Subcutaneous abdominal adipose tissue (tissue), 5 donors: ENCODE measurements around the gene STRIP2.

Experiments used
- H3K27ac ChIP-seq: one replicate; pipeline ENCODE4 v1.7.0; 2013; ENCODE audit warnings: low read depth, mild to moderate bottlenecking, inconsistent platforms, low read length, moderate library complexity
- H3K27me3 ChIP-seq, 5 donors: one replicate each; pipeline ENCODE4 v1.7.0; 2013; ENCODE audit warnings: low read length in 5 of 5, inconsistent platforms in 1 of 5; ENCODE audit not compliant: control insufficient read depth in 5 of 5, insufficient read depth in 4 of 5
- H3K36me3 ChIP-seq, 5 donors: one replicate each; pipeline ENCODE4 v1.7.0; 2013; ENCODE audit warnings: low read length in 5 of 5; ENCODE audit not compliant: control insufficient read depth in 5 of 5, insufficient read depth in 5 of 5
- H3K4me1 ChIP-seq, 5 donors: one replicate each; pipeline ENCODE4 v1.7.0; 2013; ENCODE audit warnings: low read length in 5 of 5, mild to moderate bottlenecking in 3 of 5, moderate library complexity in 1 of 5; ENCODE audit not compliant: control insufficient read depth in 5 of 5, insufficient read depth in 5 of 5
- H3K4me3 ChIP-seq, 5 donors: one replicate each; pipeline ENCODE4 v1.7.0; 2013; ENCODE audit warnings: low read length in 5 of 5, low read depth in 1 of 5
- H3K9ac ChIP-seq, 5 donors: one replicate each; pipeline ENCODE4 v1.7.0; 2013; ENCODE audit warnings: low read length in 5 of 5, mild to moderate bottlenecking in 4 of 5, moderate library complexity in 3 of 5
- H3K9me3 ChIP-seq, 5 donors: one replicate each; pipeline ENCODE4 v1.7.0; 2013; ENCODE audit warnings: low read length in 5 of 5; ENCODE audit not compliant: control insufficient read depth in 5 of 5
- donor health status: healthy.
- donor health status: healthy.
- donor health status: healthy.
- donor health status: healthy.
- donor health status: healthy.

The STRIP2 gene

DNA sequence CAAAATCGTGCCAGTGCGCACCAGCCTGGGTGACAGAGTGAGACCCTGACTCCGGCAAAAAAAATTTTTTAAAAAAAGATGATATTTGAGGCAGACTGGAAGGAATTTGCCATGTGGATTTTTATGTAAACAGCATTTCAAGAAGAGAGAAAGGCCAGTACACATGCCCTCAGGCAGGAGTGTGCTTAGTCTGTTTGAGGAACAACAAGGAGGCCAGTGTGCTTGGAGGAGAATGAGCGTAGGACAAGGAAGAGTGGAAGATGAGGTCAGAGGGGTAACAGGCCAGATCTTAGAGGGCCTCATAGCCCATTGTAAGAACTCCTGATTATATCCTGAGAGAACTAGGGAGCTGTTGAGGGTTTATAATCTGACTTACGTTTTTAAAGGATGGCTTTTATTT lies 17.2 kb upstream of the STRIP2 start:
- Histone ChIP-seq H3K4me3 (no peak overlapping the region), H3K36me3 (peaks cover 6 to 14% (median 10%) of the 10 kb centered on the region in 5 donors), H3K27ac (no peak overlapping the region), H3K9ac (no peak overlapping the region), H3K4me1 (no peaks in the 10 kb centered on the region), H3K9me3 (no peaks in the 10 kb centered on the region), H3K27me3 (no peaks in the 10 kb centered on the region)

DNA sequence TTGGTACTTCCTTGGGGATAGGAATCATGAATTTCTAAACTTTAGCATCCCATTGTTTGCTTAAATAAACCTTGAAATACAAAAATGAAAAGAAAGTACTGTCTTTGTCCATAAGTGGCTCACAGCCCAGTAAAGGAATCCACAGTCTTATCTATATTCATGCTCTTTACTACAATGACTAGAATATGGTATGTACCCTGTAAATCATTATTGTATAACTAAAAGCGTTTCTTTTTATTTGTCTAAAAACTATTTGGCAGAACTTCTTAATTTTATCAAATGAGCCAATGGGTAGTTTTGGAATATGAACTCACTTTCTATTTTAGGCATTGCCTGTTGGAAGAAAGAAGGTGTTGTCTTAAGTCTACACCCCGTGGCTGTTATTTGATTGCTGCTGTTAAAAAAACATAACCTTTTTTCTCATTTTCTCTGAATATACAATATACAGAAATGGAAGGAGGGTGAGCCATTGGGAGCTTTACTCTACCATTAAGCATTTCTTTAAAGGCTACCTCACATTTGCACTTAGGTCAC lies 12.4 kb upstream of the STRIP2 start:
- no peak overlapping the region for H3K9ac ChIP-seq
- H3K4me3 ChIP-seq, result no peak overlapping the region
- no peak overlapping the region for H3K27ac ChIP-seq
- H3K4me1 ChIP-seq, result no peaks in the 10 kb centered on the region
- no peaks in the 10 kb centered on the region for H3K27me3 ChIP-seq
- peaks cover 7 to 37% (median 18%) of the 10 kb centered on the region in 5 donors for H3K36me3 ChIP-seq
- no peaks in the 10 kb centered on the region for H3K9me3 ChIP-seq

- Histone ChIP-seq H3K4me3 (no peak overlapping the region), H3K9me3 (no peaks in the 10 kb centered on the region), H3K4me1 (no peaks in the 10 kb centered on the region), H3K27me3 (no peaks in the 10 kb centered on the region), H3K36me3 (peaks cover 9 to 46% (median 25%) of the 10 kb centered on the region in 5 donors), H3K9ac (no peak overlapping the region), H3K27ac (no peak overlapping the region)
Measured at GRCh38 chr7:129422727-129423126, 11.5 kb upstream of the STRIP2 start.

GRCh38 chr7:129423700-129424410 lies 10.4 kb upstream of the STRIP2 start:
- Histone ChIP-seq H3K4me3 (no peak overlapping the region), H3K4me1 (no peaks in the 10 kb centered on the region), H3K36me3 (peaks cover 11 to 47% (median 25%) of the 10 kb centered on the region in 5 donors), H3K27me3 (no peaks in the 10 kb centered on the region), H3K9ac (no peak overlapping the region), H3K9me3 (no peaks in the 10 kb centered on the region), H3K27ac (no peak overlapping the region)

DNA sequence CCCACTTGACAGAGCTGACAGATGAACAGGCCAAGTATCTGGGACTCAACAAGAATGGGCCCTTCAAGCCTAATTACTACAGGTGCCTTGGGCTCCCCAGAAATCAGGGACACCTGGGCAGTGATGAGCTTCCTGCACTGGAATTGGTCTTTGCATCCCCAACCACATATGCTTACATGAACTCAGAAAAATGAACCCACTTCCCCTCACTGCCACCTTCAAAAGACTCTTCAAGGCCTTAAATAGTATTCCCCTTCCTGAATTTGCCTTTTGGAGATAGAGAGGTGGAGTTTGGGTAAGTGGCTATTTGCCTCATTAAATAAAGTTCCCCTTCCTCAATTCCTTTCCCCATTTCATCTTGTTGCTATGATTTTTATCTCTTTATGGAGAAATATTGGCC lies 7.8 kb upstream of the STRIP2 start:
- no peak overlapping the region for H3K4me3 ChIP-seq
- no peaks in the 10 kb centered on the region for H3K4me1 ChIP-seq
- no peaks in the 10 kb centered on the region for H3K27me3 ChIP-seq
- H3K9me3 ChIP-seq, result no peaks in the 10 kb centered on the region
- H3K27ac ChIP-seq, result no peak overlapping the region
- H3K36me3 ChIP-seq, result peaks cover 11 to 44% (median 25%) of the 10 kb centered on the region in 5 donors
- no peak overlapping the region for H3K9ac ChIP-seq

DNA sequence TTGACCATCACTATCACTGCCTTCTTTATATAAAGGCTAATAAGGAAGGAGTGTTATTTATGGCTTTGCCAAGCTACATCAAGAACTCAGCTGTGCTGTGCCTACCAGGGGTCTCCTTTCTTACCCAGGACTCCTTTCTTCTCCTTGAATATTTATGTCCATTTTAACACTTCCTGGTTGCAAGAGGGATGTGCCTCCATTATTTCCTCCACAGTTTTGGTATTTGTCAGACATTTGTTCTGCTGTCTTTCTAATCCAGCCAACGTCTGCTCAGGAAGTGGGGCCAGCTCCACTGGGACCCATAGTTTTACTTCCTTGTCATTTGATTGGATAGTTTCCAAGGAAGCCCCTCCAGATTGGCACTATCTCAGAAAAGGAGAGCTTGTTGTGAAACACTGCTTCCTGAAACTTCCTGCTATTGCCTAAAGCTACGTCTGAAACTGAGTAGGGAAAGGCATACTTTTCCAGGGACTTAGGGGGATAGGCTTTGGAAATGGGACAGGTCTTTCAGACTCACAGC lies 6.6 kb upstream of the STRIP2 start:
- Histone ChIP-seq H3K9me3 (no peaks in the 10 kb centered on the region), H3K4me3 (no peak overlapping the region), H3K27ac (no peak overlapping the region), H3K36me3 (peaks cover 11 to 39% (median 24%) of the 10 kb centered on the region in 5 donors), H3K27me3 (peaks cover 0 to 2% (median 1%) of the 10 kb centered on the region in 5 donors), H3K4me1 (no peaks in the 10 kb centered on the region), H3K9ac (no peak overlapping the region)

GRCh38 chr7:129431911-129432643 lies 2.2 kb upstream of the STRIP2 start:
- peaks cover 2 to 7% (median 5%) of the 10 kb centered on the region in 5 donors for H3K36me3 ChIP-seq
- H3K9ac ChIP-seq, result no peak overlapping the region
- no peak overlapping the region for H3K27ac ChIP-seq
- no peaks in the 10 kb centered on the region for H3K9me3 ChIP-seq
- H3K4me3 ChIP-seq, result no peak overlapping the region
- peaks cover 0 to 18% (median 17%) of the 10 kb centered on the region in 5 donors for H3K4me1 ChIP-seq
- peaks cover 8 to 15% (median 11%) of the 10 kb centered on the region in 5 donors for H3K27me3 ChIP-seq

GRCh38 chr7:129434675-129435318 lies 565 bp downstream of the STRIP2 start:
- no peaks in the 10 kb centered on the region for H3K9me3 ChIP-seq
- H3K36me3 ChIP-seq, result no peaks in the 10 kb centered on the region
- no peak overlapping the region for H3K27ac ChIP-seq
- H3K9ac ChIP-seq, result peak overlapping the region; percentile 48 to 82 (median 79)
- H3K27me3 ChIP-seq, result peaks cover 8 to 15% (median 11%) of the 10 kb centered on the region in 5 donors
- H3K4me3 ChIP-seq, result peak overlapping the region; percentile 71 to 93 (median 90)
- peaks cover 0 to 18% (median 17%) of the 10 kb centered on the region in 5 donors for H3K4me1 ChIP-seq

GRCh38 chr7:129435414-129435829 lies 1.2 kb downstream of the STRIP2 start:
- peaks cover 8 to 15% (median 11%) of the 10 kb centered on the region in 5 donors for H3K27me3 ChIP-seq
- H3K27ac ChIP-seq, result no peak overlapping the region
- H3K4me3 ChIP-seq, result peak overlapping the region in 1 of 5 donors; percentile 82
- no peaks in the 10 kb centered on the region for H3K9me3 ChIP-seq
- peaks cover 0 to 18% (median 17%) of the 10 kb centered on the region in 5 donors for H3K4me1 ChIP-seq
- no peaks in the 10 kb centered on the region for H3K36me3 ChIP-seq
- peak overlapping the region in 2 of 5 donors; percentile 79 to 82 for H3K9ac ChIP-seq
